ENCODE measurements around the gene SEMA7A.

SEMA7A gene

GRCh38 chr15:74427607-74428441, 5.9 kb downstream of the SEMA7A start:
- no peak for FAIRE-seq
- no peak for TF ChIP-seq POLR2A (IDR thresholded peaks at IDR 0.05; ENCODE audit: low read depth, low read length)
- no peak for TF ChIP-seq POLR2AphosphoS5 (IDR thresholded peaks at IDR 0.05; ENCODE audit: low read depth, low read length)
- no peak for TF ChIP-seq TAF1 (IDR thresholded peaks at IDR 0.05; ENCODE audit: borderline replicate concordance, low read depth, low read length)
- DNase-seq (ENCODE audit: insufficient read length): no peak

GRCh38 chr15:74426404-74427281, 7.1 kb downstream of the SEMA7A start:
- DNase-seq (ENCODE audit: insufficient read length) (no peak), FAIRE-seq (no peak)
- TF ChIP-seq TAF1 (IDR thresholded peaks at IDR 0.05; ENCODE audit: borderline replicate concordance, low read depth, low read length): no peak
- no peak; the same call in 1 of the 2 replicates for TF ChIP-seq POLR2A (IDR thresholded peaks at IDR 0.05; ENCODE audit: low read depth, low read length)
- TF ChIP-seq POLR2AphosphoS5 (IDR thresholded peaks at IDR 0.05; ENCODE audit: low read depth, low read length): no peak; the same call in 1 of the 2 replicates

GRCh38 chr15:74425630-74426029, 8.1 kb downstream of the SEMA7A start:
- no peak for FAIRE-seq
- TF ChIP-seq POLR2A (IDR thresholded peaks at IDR 0.05; ENCODE audit: low read depth, low read length) (no peak), TAF1 (IDR thresholded peaks at IDR 0.05; ENCODE audit: borderline replicate concordance, low read depth, low read length) (no peak), POLR2AphosphoS5 (IDR thresholded peaks at IDR 0.05; ENCODE audit: low read depth, low read length) (no peak)
- DNase-seq (ENCODE audit: insufficient read length): no peak

- FAIRE-seq (no peak), DNase-seq (ENCODE audit: insufficient read length) (no peak)
- TF ChIP-seq POLR2AphosphoS5 (IDR thresholded peaks at IDR 0.05; ENCODE audit: low read depth, low read length) (no peak; the same call in 1 of the 2 replicates), POLR2A (IDR thresholded peaks at IDR 0.05; ENCODE audit: low read depth, low read length) (no peak), TAF1 (IDR thresholded peaks at IDR 0.05; ENCODE audit: borderline replicate concordance, low read depth, low read length) (no peak)
Measured at GRCh38 chr15:74424901-74425528, 8.7 kb downstream of the SEMA7A start.

GRCh38 chr15:74423431-74424257, 10.1 kb downstream of the SEMA7A start:
- FAIRE-seq (no peak), DNase-seq (ENCODE audit: insufficient read length) (no peak)
- no peak for TF ChIP-seq POLR2AphosphoS5 (IDR thresholded peaks at IDR 0.05; ENCODE audit: low read depth, low read length)
- TF ChIP-seq POLR2A (IDR thresholded peaks at IDR 0.05; ENCODE audit: low read depth, low read length): no peak
- TF ChIP-seq TAF1 (IDR thresholded peaks at IDR 0.05; ENCODE audit: borderline replicate concordance, low read depth, low read length): no peak

GRCh38 chr15:74422652-74423430, 10.9 kb downstream of the SEMA7A start:
- DNase-seq (ENCODE audit: insufficient read length): no peak
- peak; percentile 17 for FAIRE-seq
- no peak for TF ChIP-seq POLR2AphosphoS5 (IDR thresholded peaks at IDR 0.05; ENCODE audit: low read depth, low read length)
- no peak for TF ChIP-seq POLR2A (IDR thresholded peaks at IDR 0.05; ENCODE audit: low read depth, low read length)
- TF ChIP-seq TAF1 (IDR thresholded peaks at IDR 0.05; ENCODE audit: borderline replicate concordance, low read depth, low read length): no peak

GRCh38 chr15:74422265-74422651, 11.5 kb downstream of the SEMA7A start:
- TF ChIP-seq POLR2A (IDR thresholded peaks at IDR 0.05; ENCODE audit: low read depth, low read length) (no peak), TAF1 (IDR thresholded peaks at IDR 0.05; ENCODE audit: borderline replicate concordance, low read depth, low read length) (no peak), POLR2AphosphoS5 (IDR thresholded peaks at IDR 0.05; ENCODE audit: low read depth, low read length) (no peak)
- no peak for FAIRE-seq

GRCh38 chr15:74421302-74422245, 12.2 kb downstream of the SEMA7A start:
- FAIRE-seq: no peak
- DNase-seq (ENCODE audit: insufficient read length): no peak
- TF ChIP-seq TAF1 (IDR thresholded peaks at IDR 0.05; ENCODE audit: borderline replicate concordance, low read depth, low read length): no peak
- no peak for TF ChIP-seq POLR2A (IDR thresholded peaks at IDR 0.05; ENCODE audit: low read depth, low read length)
- no peak for TF ChIP-seq POLR2AphosphoS5 (IDR thresholded peaks at IDR 0.05; ENCODE audit: low read depth, low read length)

More at GRCh38 chr15:74422265-74422651, 11.5 kb downstream of the SEMA7A start:
- DNase-seq (ENCODE audit: insufficient read length): no peak

All from GM12892 (cell line).